SJCRH30 (cell line): Measurements from ENCODE around the gene EPS8L1. TPM values are rescaled to one million over a fixed set of nuclear protein-coding genes. Genes with fewer than 3 reads are reported as not detected.
"Not testable (repeated sequence)": the region's sequence is repeated elsewhere in the genome, so short reads cannot be mapped to it uniquely, and the experiment has no call there.

Experiments used
- DNase-seq, 2 experiments: peaks; one replicate each; pipeline ENCODE4 v3.0.0-alpha.2; 2015 to 2020
- H3K27ac ChIP-seq: fragments of 250-450 bp; sonication (Bioruptor Pico); 2 replicates; pipeline ENCODE4 v1.5.1; 2020; ENCODE audit warnings: mild to moderate bottlenecking, moderate library complexity
- H3K27me3 ChIP-seq: fragments of 250-450 bp; sonication (Bioruptor Pico); 2 replicates; pipeline ENCODE4 v1.5.1; 2020; ENCODE audit warnings: mild to moderate bottlenecking, moderate library complexity
- H3K36me3 ChIP-seq: fragments of 250-450 bp; sonication (Bioruptor Pico); 2 replicates; pipeline ENCODE4 v1.5.1; 2020; ENCODE audit warnings: mild to moderate bottlenecking, moderate library complexity
- H3K4me1 ChIP-seq: fragments of 250-450 bp; sonication (Bioruptor Pico); 2 replicates; pipeline ENCODE4 v1.5.1; 2020; ENCODE audit warnings: mild to moderate bottlenecking, moderate library complexity
- H3K4me3 ChIP-seq: fragments of 250-450 bp; sonication (Bioruptor Pico); 2 replicates; pipeline ENCODE4 v1.5.1; 2020; ENCODE audit warnings: mild to moderate bottlenecking, moderate library complexity
- H3K9me3 ChIP-seq: fragments of 250-450 bp; sonication (Bioruptor Pico); replicated peaks from 2 replicates; pipeline ENCODE4 v1.5.1; 2020; ENCODE audit warnings: mild to moderate bottlenecking, moderate library complexity
- total RNA-seq: library from RNA; depleted of rRNA; stranded (reverse); fragments of >200 nt; shearing (Covaris generic); gene quantifications from 2 replicates; pipeline ENCODE4 v1.2.3, GENCODE V29; 2014; rRNA removed

The EPS8L1 gene
- 1.4 and 1.7 TPM in 2 replicates for total RNA-seq

DNA sequence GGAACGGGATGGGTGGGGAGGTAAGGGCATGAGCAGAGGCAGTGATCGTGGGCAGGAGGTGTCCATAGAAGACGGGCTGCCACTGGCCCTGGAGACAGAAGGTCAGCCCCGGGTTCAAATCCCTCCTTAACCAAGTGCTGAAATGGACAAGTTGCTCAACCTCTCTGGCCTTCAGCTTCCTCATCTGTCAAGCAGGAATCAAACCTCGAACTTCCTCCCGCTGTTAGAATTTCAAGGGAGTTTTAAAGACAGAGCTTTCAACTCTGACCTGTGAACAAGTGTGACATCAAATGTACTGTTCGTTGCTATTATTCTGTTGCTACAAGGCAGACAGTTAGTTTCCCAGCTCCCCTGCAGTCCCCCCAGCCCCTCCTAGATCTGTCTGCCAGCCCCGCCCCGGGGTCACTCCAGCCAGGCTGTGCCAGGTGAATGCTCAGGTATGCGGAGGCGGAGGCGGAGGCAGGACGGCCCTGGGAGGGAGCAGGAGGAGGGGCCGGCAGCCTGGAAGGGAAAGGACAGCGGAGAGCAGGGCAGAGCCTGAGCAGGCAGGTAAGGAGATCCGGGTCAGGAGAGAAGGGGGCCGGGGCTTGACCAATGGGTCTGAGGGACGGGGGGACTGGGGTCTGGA lies at the start of gene EPS8L1:
Gene EPS8L1 (plus strand): TSS at position 499 of the 628 bp plus-strand sequence. CDS start 576 bp downstream, outside the sequence.
- Histone ChIP-seq H3K36me3 (no peaks in the 10 kb centered on the region), H3K4me3 (no peak within 1 kb of the TSS), H3K9me3 (no peaks in the 10 kb centered on the region), H3K27ac (no peak within 1 kb of the TSS), H3K4me1 (peaks cover 18% of the 10 kb centered on the region), H3K27me3 (no peaks in the 10 kb centered on the region)
- DNase-seq, result no peak

GRCh38 chr19:55027140-55027471 lies 48.6 kb upstream of the EPS8L1 start:
- H3K27ac ChIP-seq, DNase-seq, H3K4me3 ChIP-seq, H3K9me3 ChIP-seq, H3K4me1 ChIP-seq, H3K27me3 ChIP-seq, H3K36me3 ChIP-seq: not testable (repeated sequence)

DNA sequence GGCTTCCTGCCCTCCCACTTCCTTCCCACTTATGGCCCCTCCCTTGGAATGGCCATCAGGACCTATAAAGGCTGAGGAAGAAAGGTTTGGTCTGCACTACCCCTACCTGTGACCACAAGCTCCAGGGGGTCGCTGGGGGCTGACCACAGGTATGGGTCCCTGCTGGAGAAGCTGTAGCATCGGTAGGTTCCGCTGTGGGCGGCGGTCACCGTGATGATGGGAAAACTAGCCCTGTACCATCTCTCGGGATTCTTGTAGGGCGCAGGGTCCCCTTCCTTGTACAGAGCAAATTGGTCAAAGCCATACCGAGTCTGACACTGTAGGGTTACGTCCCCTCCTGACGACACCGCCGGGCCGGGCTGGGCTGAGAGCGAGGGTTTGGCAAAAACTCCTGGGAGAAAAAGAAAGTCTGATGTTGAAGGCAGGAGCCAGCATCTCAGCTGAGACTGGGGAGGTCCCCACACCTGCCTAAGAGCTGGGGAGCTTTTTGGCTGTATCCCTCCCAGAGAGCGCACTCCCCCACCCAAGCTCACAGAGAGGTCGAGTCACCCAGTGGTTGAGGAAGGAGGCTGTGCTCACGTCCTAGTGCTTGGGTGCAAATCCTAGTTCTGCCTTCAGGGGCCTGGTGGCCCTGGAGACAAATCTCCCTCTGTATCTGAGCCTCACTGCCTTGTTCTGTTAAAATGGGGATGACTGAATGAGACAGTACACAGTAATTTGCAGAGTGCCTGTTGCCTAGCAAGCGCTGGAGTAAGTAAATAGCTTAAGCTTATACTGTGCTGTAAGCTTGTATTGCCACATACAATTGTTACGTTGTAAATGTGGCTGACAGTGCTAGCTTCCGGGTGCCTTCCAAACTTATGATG lies 48.0 kb upstream of the EPS8L1 start:
- Histone ChIP-seq H3K4me1 (no peaks in the 10 kb centered on the region), H3K27me3 (no peaks in the 10 kb centered on the region), H3K9me3 (0 out of 2 replicates have a peak, but pooled peaks cover 5% of the 10 kb centered on the region), H3K36me3 (no peaks in the 10 kb centered on the region), H3K4me3 (no peak overlapping the region), H3K27ac (no peak overlapping the region)
- DNase-seq, result no peak

DNA sequence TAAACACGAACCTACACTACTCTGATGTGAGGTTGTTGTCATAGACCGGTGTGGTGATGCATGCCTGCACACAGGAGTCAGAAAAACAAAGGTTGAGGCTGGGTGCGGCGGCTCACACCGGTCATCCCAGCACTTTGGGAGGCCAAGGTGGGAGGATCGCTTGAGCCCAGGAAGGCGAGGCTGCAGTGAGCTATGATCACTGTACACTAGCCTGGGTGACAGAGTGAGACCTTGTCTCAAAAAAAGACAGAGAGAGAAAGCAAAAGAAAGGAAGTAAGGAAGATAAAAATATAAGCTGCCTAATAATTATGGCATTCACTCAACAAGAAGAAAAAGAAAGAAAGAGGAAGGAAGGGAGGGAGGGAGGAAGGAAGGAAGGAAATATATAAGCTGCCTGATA lies 46.9 kb upstream of the EPS8L1 start:
- H3K9me3 ChIP-seq, result 0 out of 2 replicates have a peak, but pooled peaks cover 5% of the 10 kb centered on the region
- H3K27ac ChIP-seq, result no peak overlapping the region
- H3K4me1 ChIP-seq, result no peaks in the 10 kb centered on the region
- H3K27me3 ChIP-seq, result no peaks in the 10 kb centered on the region
- H3K4me3 ChIP-seq, result no peak overlapping the region
- H3K36me3 ChIP-seq, result no peaks in the 10 kb centered on the region
- DNase-seq, result no peak

GRCh38 chr19:55031178-55031577 lies 44.5 kb upstream of the EPS8L1 start:
- H3K27ac ChIP-seq, result peak overlapping the region; percentile 90
- no peaks in the 10 kb centered on the region for H3K4me1 ChIP-seq
- H3K36me3 ChIP-seq, result no peaks in the 10 kb centered on the region
- H3K9me3 ChIP-seq, result 0 out of 2 replicates have a peak, but pooled peaks cover 3% of the 10 kb centered on the region
- DNase-seq, result no peak
- no peaks in the 10 kb centered on the region for H3K27me3 ChIP-seq
- H3K4me3 ChIP-seq, result peak overlapping the region; percentile 52

GRCh38 chr19:55032170-55032800 lies 43.4 kb upstream of the EPS8L1 start:
- Histone ChIP-seq H3K9me3 (no peaks in the 10 kb centered on the region), H3K27ac (peak overlapping the region; percentile 90), H3K4me1 (no peaks in the 10 kb centered on the region), H3K36me3 (no peaks in the 10 kb centered on the region), H3K27me3 (no peaks in the 10 kb centered on the region), H3K4me3 (peak overlapping the region; percentile 52)
- peak; percentile 25 to 47 for DNase-seq

DNA sequence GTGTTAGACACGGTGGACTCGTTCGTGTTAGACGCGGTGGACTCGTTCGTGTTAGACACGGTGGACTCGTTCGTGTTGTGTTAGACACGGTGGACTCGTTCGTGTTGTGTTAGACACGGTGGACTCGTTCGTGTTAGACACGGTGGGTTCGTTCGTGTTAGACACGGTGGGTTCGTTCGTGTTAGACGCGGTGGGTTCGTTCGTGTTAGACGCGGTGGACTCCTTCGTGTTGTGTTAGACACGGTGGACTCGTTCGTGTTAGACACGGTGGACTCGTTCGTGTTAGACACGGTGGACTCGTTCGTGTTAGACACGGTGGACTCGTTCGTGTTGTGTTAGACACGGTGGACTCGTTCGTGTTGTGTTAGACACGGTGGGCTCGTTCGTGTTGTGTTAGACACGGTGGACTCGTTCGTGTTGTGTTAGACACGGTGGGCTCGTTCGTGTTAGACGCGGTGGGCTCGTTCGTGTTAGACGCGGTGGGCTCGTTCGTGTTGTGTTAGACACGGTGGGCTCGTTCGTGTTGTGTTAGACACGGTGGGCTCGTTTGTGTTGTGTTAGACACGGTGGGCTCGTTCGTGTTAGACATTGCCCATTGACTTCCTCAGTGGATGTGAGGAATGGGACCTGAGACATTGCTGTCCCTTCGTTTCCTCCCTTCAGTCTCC lies 42.6 kb upstream of the EPS8L1 start:
- peak overlapping the region; percentile 91 for H3K27ac ChIP-seq
- not testable (repeated sequence) for H3K4me1 ChIP-seq, H3K4me3 ChIP-seq, H3K36me3 ChIP-seq, H3K27me3 ChIP-seq, H3K9me3 ChIP-seq
- peak; percentile 65 to 74 for DNase-seq

DNA sequence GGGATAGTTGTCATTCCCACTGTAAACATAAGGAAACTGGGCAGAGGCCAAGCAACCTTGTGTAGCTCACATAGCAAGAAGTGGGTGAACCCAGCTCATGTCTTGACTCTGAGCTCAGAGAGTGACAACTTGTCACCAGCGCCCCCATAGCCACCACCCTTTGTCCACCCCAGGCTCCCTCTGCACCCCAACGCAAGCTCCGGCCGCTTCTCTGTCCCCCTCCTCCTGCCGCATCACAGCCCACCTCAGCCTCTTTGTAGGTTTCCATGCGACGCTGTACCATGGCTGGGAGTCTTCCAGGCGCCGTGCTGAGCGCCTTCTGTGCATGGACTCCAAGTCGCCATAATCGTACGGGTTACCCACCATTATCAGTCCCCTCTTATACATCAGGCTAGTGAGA lies 40.9 kb upstream of the EPS8L1 start:
- Histone ChIP-seq H3K9me3 (no peaks in the 10 kb centered on the region), H3K27ac (peak overlapping the region; percentile 91), H3K27me3 (no peaks in the 10 kb centered on the region), H3K36me3 (no peaks in the 10 kb centered on the region), H3K4me1 (no peaks in the 10 kb centered on the region), H3K4me3 (no peak overlapping the region)
- DNase-seq, result no peak

GRCh38 chr19:55036058-55036457 lies 39.6 kb upstream of the EPS8L1 start:
- peak overlapping the region; percentile 9; the same call in 1 of the 2 replicates for H3K27ac ChIP-seq
- H3K4me1 ChIP-seq, result no peaks in the 10 kb centered on the region
- H3K9me3 ChIP-seq, result no peaks in the 10 kb centered on the region
- H3K36me3 ChIP-seq, result peaks cover 5% of the 10 kb centered on the region; the same call in 1 of the 2 replicates
- no peak overlapping the region for H3K4me3 ChIP-seq
- no peak for DNase-seq
- H3K27me3 ChIP-seq, result no peaks in the 10 kb centered on the region

DNA sequence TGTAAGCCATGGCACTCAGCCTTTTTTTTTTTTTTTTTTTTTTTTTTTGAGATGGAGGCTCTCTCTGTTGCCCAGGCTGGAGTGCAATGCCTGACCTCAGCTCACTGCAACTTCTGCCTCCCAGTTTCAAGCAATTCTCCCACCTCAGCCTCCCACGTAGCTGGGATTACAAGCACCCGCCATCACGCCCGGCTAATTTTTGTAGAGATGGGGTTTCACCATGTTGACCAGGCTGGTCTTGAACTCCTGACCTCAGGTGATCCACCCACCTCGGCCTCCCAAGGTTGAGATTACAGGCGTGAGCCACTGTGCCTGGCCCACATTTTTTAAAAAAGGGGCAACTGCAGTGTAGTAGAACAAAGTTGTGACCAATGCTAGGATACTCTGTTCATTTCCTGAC lies 38.1 kb upstream of the EPS8L1 start:
- not testable (repeated sequence) for H3K9me3 ChIP-seq, DNase-seq, H3K36me3 ChIP-seq, H3K4me1 ChIP-seq, H3K27me3 ChIP-seq
- peak overlapping the region; percentile 10; the same call in 1 of the 2 replicates for H3K4me3 ChIP-seq
- peak overlapping the region; percentile 40 for H3K27ac ChIP-seq

DNA sequence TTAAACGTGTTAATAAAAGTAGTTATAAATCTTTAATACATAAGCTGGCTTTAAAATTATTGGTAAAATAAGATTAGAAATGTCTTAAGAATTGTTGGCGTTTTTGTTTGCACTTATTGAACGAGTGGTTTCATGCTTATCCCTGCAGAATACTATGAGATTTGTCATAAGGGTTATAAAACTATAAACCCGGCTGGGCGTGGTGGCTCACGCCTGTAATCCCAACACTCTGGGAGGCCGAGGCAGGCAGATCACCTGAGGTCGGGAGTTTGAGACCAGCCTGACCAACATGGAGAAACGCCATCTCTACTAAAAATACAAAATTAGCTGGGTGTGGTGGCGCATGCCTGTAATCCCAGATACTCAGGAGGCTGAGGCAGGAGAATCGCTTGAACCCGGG lies 35.0 kb upstream of the EPS8L1 start:
- H3K27me3 ChIP-seq, H3K4me3 ChIP-seq, H3K9me3 ChIP-seq, H3K4me1 ChIP-seq, DNase-seq, H3K27ac ChIP-seq: not testable (repeated sequence)
- H3K36me3 ChIP-seq, result peaks cover 11% of the 10 kb centered on the region; the same call in 1 of the 2 replicates

- H3K4me1 ChIP-seq, result no peaks in the 10 kb centered on the region
- DNase-seq, result no peak
- peaks cover 12% of the 10 kb centered on the region; the same call in 1 of the 2 replicates for H3K36me3 ChIP-seq
Measured at GRCh38 chr19:55041244-55041626, 34.4 kb upstream of the EPS8L1 start.

GRCh38 chr19:55041627-55042343 lies 33.9 kb upstream of the EPS8L1 start:
- Histone ChIP-seq H3K4me3 (no peak overlapping the region), H3K4me1 (no peaks in the 10 kb centered on the region), H3K27ac (no peak overlapping the region), H3K27me3 (no peaks in the 10 kb centered on the region), H3K9me3 (no peaks in the 10 kb centered on the region), H3K36me3 (peaks cover 18% of the 10 kb centered on the region)
- no peak for DNase-seq

More at GRCh38 chr19:55041244-55041626, 34.4 kb upstream of the EPS8L1 start:
- H3K27ac ChIP-seq, result no peak overlapping the region
- H3K9me3 ChIP-seq, result no peaks in the 10 kb centered on the region
- no peaks in the 10 kb centered on the region for H3K27me3 ChIP-seq
- H3K4me3 ChIP-seq, result no peak overlapping the region

GRCh38 chr19:55042344-55042678 lies 33.4 kb upstream of the EPS8L1 start:
- Histone ChIP-seq H3K36me3 (peaks cover 21% of the 10 kb centered on the region), H3K4me3 (no peak overlapping the region), H3K9me3 (no peaks in the 10 kb centered on the region), H3K27ac (no peak overlapping the region), H3K27me3 (no peaks in the 10 kb centered on the region), H3K4me1 (no peaks in the 10 kb centered on the region)
- no peak for DNase-seq
